ENCODE measurements around the gene EEPD1. TPM values are rescaled to one million over a fixed set of nuclear protein-coding genes. Genes with fewer than 3 reads are reported as not detected.

The EEPD1 gene
- total RNA-seq, 4 donors from 2014 or later: 1.8 to 18.4 (median 11.2) TPM

DNA sequence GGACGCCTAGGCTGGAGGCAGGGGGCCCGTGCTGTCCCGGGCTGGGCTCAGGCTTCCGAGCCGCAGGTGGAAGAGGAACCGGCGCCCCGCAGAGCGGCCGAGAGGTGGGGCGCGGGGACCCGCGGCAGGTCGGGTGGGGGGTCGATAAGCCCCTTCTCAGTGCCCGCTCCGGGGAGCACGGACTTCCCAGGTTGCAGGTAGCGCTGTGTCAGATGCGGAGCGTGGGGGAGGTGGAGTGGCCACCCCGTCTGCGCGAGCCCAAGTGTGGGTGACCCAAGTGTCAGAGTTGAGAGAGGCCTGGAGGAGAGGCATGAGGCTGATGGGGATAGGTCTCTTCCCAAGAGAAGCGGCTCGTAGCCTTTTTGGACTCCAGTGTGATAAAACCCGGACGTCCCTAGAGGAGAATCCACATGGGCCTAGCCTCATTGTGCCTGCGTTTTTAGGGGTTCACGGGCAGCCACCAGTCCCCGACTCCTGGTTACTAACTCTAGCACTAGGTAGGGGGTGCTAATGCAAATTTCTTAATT lies 580 bp downstream of the EEPD1 start:
- peak overlapping the region; percentile 65 to 88 for H3K4me3 ChIP-seq
- DNase-seq: peak in 1 of 2 donors; percentile 29
- H3K36me3 ChIP-seq: no peaks in the 10 kb centered on the region
- intact Hi-C loops (cut with DNase I; ENCODE audit: low total_unique reads): no loop called here
- H3K27ac ChIP-seq: peak overlapping the region; percentile 84 to 88
- H3K9me3 ChIP-seq: no peaks in the 10 kb centered on the region
- no peak for TF ChIP-seq POLR2A (IDR thresholded peaks at IDR 0.05)
- TF ChIP-seq, protein P1, sequence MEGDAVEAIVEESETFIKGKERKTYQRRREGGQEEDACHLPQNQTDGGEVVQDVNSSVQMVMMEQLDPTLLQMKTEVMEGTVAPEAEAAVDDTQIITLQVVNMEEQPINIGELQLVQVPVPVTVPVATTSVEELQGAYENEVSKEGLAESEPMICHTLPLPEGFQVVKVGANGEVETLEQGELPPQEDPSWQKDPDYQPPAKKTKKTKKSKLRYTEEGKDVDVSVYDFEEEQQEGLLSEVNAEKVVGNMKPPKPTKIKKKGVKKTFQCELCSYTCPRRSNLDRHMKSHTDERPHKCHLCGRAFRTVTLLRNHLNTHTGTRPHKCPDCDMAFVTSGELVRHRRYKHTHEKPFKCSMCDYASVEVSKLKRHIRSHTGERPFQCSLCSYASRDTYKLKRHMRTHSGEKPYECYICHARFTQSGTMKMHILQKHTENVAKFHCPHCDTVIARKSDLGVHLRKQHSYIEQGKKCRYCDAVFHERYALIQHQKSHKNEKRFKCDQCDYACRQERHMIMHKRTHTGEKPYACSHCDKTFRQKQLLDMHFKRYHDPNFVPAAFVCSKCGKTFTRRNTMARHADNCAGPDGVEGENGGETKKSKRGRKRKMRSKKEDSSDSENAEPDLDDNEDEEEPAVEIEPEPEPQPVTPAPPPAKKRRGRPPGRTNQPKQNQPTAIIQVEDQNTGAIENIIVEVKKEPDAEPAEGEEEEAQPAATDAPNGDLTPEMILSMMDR (IDR thresholded peaks at IDR 0.05): no peak
- no peaks in the 10 kb centered on the region for H3K27me3 ChIP-seq
- H3K4me1 ChIP-seq: peaks cover 0 to 6% of the 10 kb centered on the region in 2 donors

DNA sequence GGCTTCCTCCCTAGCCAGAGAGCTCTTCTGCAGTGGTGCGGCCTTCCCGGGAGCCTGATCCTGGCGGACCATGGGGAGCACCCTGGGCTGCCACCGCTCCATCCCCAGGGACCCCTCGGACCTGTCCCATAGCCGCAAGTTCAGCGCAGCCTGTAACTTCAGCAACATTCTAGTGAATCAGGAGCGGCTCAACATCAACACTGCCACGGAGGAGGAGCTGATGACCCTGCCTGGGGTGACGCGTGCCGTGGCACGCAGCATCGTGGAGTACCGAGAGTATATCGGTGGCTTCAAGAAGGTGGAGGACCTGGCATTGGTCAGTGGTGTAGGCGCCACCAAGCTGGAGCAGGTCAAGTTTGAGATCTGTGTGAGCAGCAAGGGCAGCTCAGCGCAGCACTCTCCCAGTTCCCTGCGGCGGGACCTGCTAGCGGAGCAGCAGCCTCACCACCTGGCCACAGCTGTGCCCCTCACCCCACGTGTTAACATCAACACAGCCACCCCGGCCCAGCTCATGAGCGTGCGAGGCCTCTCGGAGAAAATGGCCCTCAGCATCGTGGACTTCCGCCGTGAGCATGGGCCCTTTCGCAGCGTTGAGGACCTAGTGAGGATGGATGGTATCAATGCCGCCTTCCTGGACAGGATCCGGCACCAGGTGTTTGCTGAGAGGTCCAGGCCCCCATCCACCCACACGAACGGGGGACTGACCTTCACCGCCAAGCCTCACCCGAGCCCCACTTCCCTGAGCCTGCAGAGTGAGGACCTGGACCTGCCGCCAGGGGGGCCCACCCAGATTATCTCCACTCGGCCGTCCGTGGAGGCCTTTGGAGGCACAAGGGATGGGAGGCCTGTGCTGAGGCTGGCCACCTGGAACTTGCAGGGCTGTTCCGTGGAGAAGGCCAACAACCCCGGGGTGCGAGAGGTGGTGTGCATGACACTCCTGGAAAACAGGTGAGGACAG lies 1.5 kb downstream of the EEPD1 start:
- no peaks in the 10 kb centered on the region for H3K9me3 ChIP-seq
- no peaks in the 10 kb centered on the region for H3K36me3 ChIP-seq
- H3K27me3 ChIP-seq: no peaks in the 10 kb centered on the region
- no peak for DNase-seq
- H3K4me1 ChIP-seq: peaks cover 0 to 6% of the 10 kb centered on the region in 2 donors
- TF ChIP-seq POLR2A (IDR thresholded peaks at IDR 0.05): no peak
- TF ChIP-seq, protein P1 (IDR thresholded peaks at IDR 0.05): no peak
- H3K27ac ChIP-seq: peak overlapping the region; percentile 84 to 88
- peak overlapping the region; percentile 65 to 88 for H3K4me3 ChIP-seq
- intact Hi-C loops (cut with DNase I; ENCODE audit: low total_unique reads): no loop called here

DNA sequence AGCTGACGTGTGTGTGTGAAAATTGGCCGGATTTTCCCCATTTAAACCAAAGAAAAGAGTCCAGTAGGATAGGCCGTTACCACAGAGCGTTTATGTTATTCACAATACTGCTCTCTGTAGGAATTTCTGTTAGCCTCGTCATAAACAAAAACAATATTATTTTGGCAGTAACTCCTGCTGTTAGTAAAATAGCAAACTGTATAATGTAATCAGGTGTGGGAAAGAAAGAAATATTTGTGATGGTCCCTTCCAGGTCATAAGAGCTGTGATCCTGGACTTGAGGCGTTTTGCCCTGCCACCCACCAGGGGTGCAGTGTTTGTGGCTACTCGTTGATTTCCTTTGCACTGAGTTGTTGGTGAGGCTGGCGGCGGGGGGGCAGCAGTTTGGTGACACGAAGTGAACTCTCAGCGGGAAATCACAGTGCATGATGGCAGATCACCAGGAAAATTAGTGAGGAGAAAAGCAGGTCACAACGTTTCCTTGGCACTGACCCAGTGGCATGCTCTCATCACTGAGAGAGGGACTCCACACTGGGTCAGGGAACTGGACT lies 2.8 kb downstream of the EEPD1 start:
- Histone ChIP-seq H3K36me3 (no peaks in the 10 kb centered on the region), H3K4me1 (peaks cover 0 to 6% of the 10 kb centered on the region in 2 donors), H3K27me3 (no peaks in the 10 kb centered on the region), H3K4me3 (peak overlapping the region in 1 of 2 donors; percentile 1), H3K9me3 (no peaks in the 10 kb centered on the region), H3K27ac (peak overlapping the region in 1 of 2 donors; percentile 31)
- DNase-seq: peak in 1 of 2 donors; percentile 46
- intact Hi-C loops (cut with DNase I; ENCODE audit: low total_unique reads): no loop called here
- TF ChIP-seq, protein P1 (IDR thresholded peaks at IDR 0.05): no peak
- no peak for TF ChIP-seq POLR2A (IDR thresholded peaks at IDR 0.05)

DNA sequence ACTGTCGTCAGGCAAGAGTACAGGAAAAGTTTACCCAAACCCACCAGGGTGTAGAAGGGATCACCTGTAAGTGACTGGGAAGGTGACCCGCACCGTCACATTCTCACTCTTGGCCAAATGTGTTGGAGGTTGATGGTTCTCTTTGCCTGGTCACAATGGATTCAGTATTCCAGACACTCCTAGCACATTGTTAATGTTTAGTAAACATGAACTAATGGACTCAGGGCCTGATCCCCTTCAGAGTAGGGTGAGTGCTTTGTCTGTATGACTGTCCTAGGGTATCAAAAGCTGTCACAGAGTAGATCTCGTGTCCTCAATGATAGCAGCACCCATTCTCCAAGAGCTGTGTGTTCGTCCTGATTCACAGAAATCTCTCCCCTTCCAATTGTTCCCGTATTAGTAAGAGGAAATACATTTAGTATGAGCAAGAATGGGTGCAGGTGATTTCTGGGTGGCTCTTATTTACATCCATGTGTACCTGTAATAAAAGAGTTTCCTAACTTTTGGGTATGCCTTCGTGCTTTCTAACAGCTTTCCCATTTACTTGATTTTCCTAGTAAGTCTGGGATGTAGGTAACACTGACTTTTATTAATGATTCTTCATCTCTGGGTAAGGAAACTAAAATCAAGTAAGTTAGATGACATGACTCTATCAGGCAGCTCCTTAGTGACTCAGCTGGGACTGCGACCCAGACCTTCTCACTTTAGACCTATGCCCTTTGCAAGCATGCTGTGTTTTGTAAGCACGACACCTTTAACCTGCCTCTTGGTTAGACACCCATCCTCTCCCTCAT lies 4.7 kb downstream of the EEPD1 start:
- Histone ChIP-seq H3K4me3 (no peak overlapping the region), H3K27ac (peak overlapping the region in 1 of 2 donors; percentile 12), H3K36me3 (no peaks in the 10 kb centered on the region), H3K27me3 (no peaks in the 10 kb centered on the region), H3K9me3 (no peaks in the 10 kb centered on the region), H3K4me1 (peaks cover 0 to 6% of the 10 kb centered on the region in 2 donors)
- intact Hi-C loops (cut with DNase I; ENCODE audit: low total_unique reads): no loop called here
- TF ChIP-seq, protein P1 (IDR thresholded peaks at IDR 0.05): no peak
- TF ChIP-seq POLR2A (IDR thresholded peaks at IDR 0.05): no peak
- DNase-seq: no peak

All from uterus (tissue), 4 donors.